GM23338 (cell line): ENCODE data around the gene MTHFSD. TPM values are rescaled to one million over a fixed set of nuclear protein-coding genes. Genes with fewer than 3 reads are reported as not detected.

ENCODE experiments used
- ATAC-seq: fragments of 200-7000 bp; cut with Tn5 transposase; 3 replicates; pipeline ENCODE4 v1.9.1; 2020
- DNase-seq: peaks from one replicate; pipeline ENCODE4 v3.0.0-alpha.2; 2015; ENCODE audit warnings: low spot score
- H2AFZ ChIP-seq: fragments of 200-600 bp; sonication (generic); 2 replicates; pipeline ENCODE4 v1.8.0; 2016; ENCODE audit warnings: antibody characterized with exemption, mild to moderate bottlenecking, moderate library complexity
- H3F3A ChIP-seq: fragments of 200-600 bp; sonication (generic); replicated peaks from 2 replicates; pipeline ENCODE4 v1.8.0; 2017; ENCODE audit warnings: antibody characterized with exemption, mixed run types, low read depth
- H3K27ac ChIP-seq: fragments of 200-600 bp; sonication (generic); 2 replicates; pipeline ENCODE4 v1.6.1; 2016; ENCODE audit warnings: low read depth
- H3K27me3 ChIP-seq: fragments of 200-600 bp; sonication (generic); 2 replicates; pipeline ENCODE4 v1.8.0; 2016; ENCODE audit warnings: mild to moderate bottlenecking, mixed run types, moderate library complexity; ENCODE audit not compliant: insufficient read depth
- H3K36me3 ChIP-seq: fragments of 200-600 bp; sonication (generic); 2 replicates; pipeline ENCODE4 v1.8.0; 2016; ENCODE audit warnings: mild to moderate bottlenecking; ENCODE audit not compliant: insufficient read depth
- H3K4me1 ChIP-seq: fragments of 200-600 bp; sonication (generic); 2 replicates; pipeline ENCODE4 v1.8.0; 2016; ENCODE audit warnings: mild to moderate bottlenecking, moderate library complexity; ENCODE audit not compliant: insufficient read depth
- H3K4me2 ChIP-seq: fragments of 200-600 bp; sonication (generic); 2 replicates; pipeline ENCODE4 v1.7.1; 2017; ENCODE audit warnings: mixed run types
- H3K4me3 ChIP-seq: fragments of 200-600 bp; sonication (generic); 2 replicates; pipeline ENCODE4 v1.6.1; 2016; ENCODE audit warnings: mixed run types
- H3K79me2 ChIP-seq: fragments of 200-600 bp; sonication (generic); replicated peaks from 2 replicates; pipeline ENCODE4 v1.8.0; 2017; ENCODE audit warnings: mild to moderate bottlenecking; ENCODE audit not compliant: insufficient read depth
- H3K9me2 ChIP-seq: fragments of 200-600 bp; sonication (generic); 2 replicates; pipeline ENCODE4 v1.8.0; 2017; ENCODE audit not compliant: insufficient read depth
- H4K20me1 ChIP-seq: fragments of 200-600 bp; sonication (generic); replicated peaks from 2 replicates; pipeline ENCODE4 v1.8.0; 2017; ENCODE audit warnings: mild to moderate bottlenecking; ENCODE audit not compliant: insufficient read depth
- H3K27ac Mint-ChIP-seq: 2 replicates; pipeline ENCODE4 v1.8.0; 2020; ENCODE audit warnings: inconsistent platforms, mild to moderate bottlenecking, moderate library complexity, mixed read lengths
- H3K27me3 Mint-ChIP-seq: 3 replicates; pipeline ENCODE4 v1.8.0; 2022; ENCODE audit warnings: low read depth, mild to moderate bottlenecking, moderate library complexity, mixed read lengths, inconsistent platforms; ENCODE audit not compliant: insufficient read depth, poor library complexity
- H3K36me3 Mint-ChIP-seq: 3 replicates; pipeline ENCODE4 v1.8.0; 2021; ENCODE audit warnings: low read depth, mild to moderate bottlenecking, inconsistent platforms, moderate library complexity, mixed read lengths
- H3K4me1 Mint-ChIP-seq: 3 replicates; pipeline ENCODE4 v1.8.0; 2020; ENCODE audit warnings: mild to moderate bottlenecking, inconsistent platforms, mixed read lengths
- H3K4me3 Mint-ChIP-seq: 3 replicates; pipeline ENCODE4 v1.8.0; 2021; ENCODE audit warnings: moderate library complexity, mild to moderate bottlenecking, inconsistent platforms, mixed read lengths
- H3K9me3 Mint-ChIP-seq: 3 replicates; pipeline ENCODE4 v1.8.0; 2020; ENCODE audit warnings: moderate library complexity, mild to moderate bottlenecking, inconsistent platforms, mixed read lengths
- EZH2 ChIP-seq: fragments of 200-600 bp; sonication (generic); IDR thresholded peaks from one replicate; pipeline ENCODE4 v1.8.0; 2017; ENCODE audit warnings: antibody characterized with exemption, mild to moderate bottlenecking, low read depth; ENCODE audit not compliant: unreplicated experiment
- EZH2phosphoT487 ChIP-seq: fragments of 200-600 bp; sonication (generic); IDR thresholded peaks from one replicate; pipeline ENCODE4 v1.8.1; 2018; ENCODE audit warnings: antibody characterized with exemption; ENCODE audit not compliant: unreplicated experiment
- ZNF114 ChIP-seq: fragments of 250-450 bp; sonication (Bioruptor Pico); IDR thresholded peaks from 2 replicates; pipeline ENCODE4 v1.5.0; 2020; ENCODE audit warnings: mild to moderate bottlenecking, moderate library complexity
- ZNF462 ChIP-seq: fragments of 250-450 bp; sonication (Bioruptor Pico); IDR thresholded peaks from 2 replicates; pipeline ENCODE4 v1.5.0; 2020; ENCODE audit warnings: mild to moderate bottlenecking, moderate library complexity
- polyA plus RNA-seq: library from polyadenylated mRNA; unstranded; fragments of >200 nt; fragmentation: Nextera tagmentation; extraction: Ambion mirVana; gene quantifications from 2 replicates; pipeline ENCODE4 v1.2.1, GENCODE V29; 2016
- total RNA-seq: library from RNA; depleted of rRNA; stranded (reverse); fragments of >200 nt; shearing (Covaris generic); gene quantifications from 2 replicates; pipeline ENCODE4 v1.2.3, GENCODE V29; 2014
- TF ChIP-seq, protein P1 (sequence below), 2 experiments: fragments of 200-600 bp in 1 of 2; sonication (generic) in 1 of 2; conservative IDR thresholded peaks; 2 replicates each; pipeline versions ENCODE4 v1.5.1 to v1.6.1; 2016 to 2017; ENCODE audit warnings: antibody characterized with exemption in 2 of 2, low read depth in 2 of 2, mild to moderate bottlenecking in 2 of 2, moderate library complexity in 1 of 2

The MTHFSD gene
- total and polyA plus RNA-seq, 2 experiments from 2014 or later: 7.2 to 8.1 TPM

DNA sequence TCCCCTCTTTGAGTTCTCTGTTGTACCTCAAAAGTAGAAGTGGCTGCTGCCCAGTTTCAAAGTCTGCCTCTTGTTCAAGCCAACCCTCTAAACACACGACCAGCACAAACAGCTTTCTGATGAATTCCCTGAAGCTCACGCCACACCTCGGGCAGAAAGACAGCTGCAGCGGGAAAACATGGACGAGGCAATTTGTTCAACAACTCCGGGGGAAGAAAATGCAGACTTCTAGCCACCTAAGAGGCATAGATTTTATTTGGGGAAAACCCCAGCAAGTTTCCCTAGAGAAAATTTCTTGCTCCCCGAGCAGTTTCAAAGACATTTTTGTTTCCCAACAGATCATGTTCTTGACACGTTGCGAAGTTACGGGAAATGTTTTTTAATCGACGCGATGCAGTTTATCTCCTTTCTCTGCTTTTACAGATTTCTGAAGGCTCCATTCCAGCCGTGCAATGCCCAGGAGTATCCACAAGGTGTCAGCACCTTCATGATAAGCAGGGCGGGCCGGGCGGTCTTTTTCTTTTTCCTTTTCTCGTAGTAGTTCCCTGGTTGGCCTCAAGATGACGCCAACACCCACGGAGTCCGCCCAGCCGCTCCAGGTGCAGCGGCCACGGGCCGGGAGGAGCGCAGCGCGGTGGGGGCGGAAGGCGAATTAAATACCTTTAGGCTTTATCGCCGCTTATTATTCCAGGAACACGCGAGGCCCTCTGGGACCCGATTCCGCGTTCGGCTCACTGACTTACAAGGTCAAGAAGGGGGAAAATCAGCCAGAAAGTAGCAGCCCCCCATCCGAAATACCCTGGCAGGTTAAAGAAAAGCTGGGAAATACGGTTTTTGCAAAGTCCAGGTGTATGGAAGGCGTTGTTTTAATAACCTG lies 8.7 kb upstream of the MTHFSD start:
- Histone ChIP-seq H3K27ac (no peak overlapping the region), H3K36me3 (no peaks in the 10 kb centered on the region), H3K4me2 (peak overlapping the region; percentile 80), H3K9me2 (no peaks in the 10 kb centered on the region), H3K4me3 (peak overlapping the region; percentile 53), H3F3A (peaks cover 7% of the 10 kb centered on the region), H2AFZ (peak overlapping the region; percentile 80), H3K4me1 (peaks cover 26% of the 10 kb centered on the region), H4K20me1 (peaks cover 11% of the 10 kb centered on the region; the same call in 1 of the 2 replicates), H3K79me2 (no peaks in the 10 kb centered on the region), H3K27me3 (peaks cover 62% of the 10 kb centered on the region)
- Mint-ChIP-seq H3K36me3 (no peaks in the 10 kb centered on the region), H3K9me3 (peaks cover under 1% of the 10 kb centered on the region; the same call in 1 of the 3 replicates), H3K4me1 (peaks cover 30% of the 10 kb centered on the region), H3K27me3 (peaks cover 60% of the 10 kb centered on the region), H3K27ac (no peak overlapping the region), H3K4me3 (peak overlapping the region; percentile 64)
- ATAC-seq: peak; percentile 11
- peak; percentile 96 for DNase-seq
- TF ChIP-seq, protein P1, sequence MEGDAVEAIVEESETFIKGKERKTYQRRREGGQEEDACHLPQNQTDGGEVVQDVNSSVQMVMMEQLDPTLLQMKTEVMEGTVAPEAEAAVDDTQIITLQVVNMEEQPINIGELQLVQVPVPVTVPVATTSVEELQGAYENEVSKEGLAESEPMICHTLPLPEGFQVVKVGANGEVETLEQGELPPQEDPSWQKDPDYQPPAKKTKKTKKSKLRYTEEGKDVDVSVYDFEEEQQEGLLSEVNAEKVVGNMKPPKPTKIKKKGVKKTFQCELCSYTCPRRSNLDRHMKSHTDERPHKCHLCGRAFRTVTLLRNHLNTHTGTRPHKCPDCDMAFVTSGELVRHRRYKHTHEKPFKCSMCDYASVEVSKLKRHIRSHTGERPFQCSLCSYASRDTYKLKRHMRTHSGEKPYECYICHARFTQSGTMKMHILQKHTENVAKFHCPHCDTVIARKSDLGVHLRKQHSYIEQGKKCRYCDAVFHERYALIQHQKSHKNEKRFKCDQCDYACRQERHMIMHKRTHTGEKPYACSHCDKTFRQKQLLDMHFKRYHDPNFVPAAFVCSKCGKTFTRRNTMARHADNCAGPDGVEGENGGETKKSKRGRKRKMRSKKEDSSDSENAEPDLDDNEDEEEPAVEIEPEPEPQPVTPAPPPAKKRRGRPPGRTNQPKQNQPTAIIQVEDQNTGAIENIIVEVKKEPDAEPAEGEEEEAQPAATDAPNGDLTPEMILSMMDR (conservative IDR thresholded peaks at IDR 0.05; ENCODE audit: low read depth in 2 of 2): peak; percentile 98 to 99
- TF ChIP-seq EZH2: peak; percentile 53
- no peak for TF ChIP-seq ZNF114 (CRISPR knock-in tag)

DNA sequence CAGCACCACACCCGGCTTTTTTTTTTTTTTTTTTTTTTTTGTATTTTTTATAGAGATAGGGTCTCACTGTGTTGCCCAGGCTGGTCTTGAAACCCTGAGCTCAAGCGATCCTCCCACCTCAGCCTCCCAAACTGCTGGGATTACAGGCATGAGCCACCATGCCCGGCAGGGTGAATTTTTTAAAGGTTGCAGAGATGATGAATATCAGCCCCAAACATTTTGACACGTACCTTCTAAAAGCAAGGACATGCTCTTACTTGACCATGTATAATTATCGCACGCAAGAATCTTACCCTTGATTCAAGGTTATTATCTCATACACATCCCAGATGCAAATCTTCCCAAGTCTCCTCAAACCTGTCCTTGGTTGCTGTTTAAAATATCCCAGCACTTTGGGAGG lies 7.3 kb upstream of the MTHFSD start:
- ATAC-seq (no peak), DNase-seq (no peak)
- H3K36me3 Mint-ChIP-seq: no peaks in the 10 kb centered on the region
- no peak overlapping the region for H3K4me2 ChIP-seq
- H3K36me3 ChIP-seq: no peaks in the 10 kb centered on the region
- no peak for TF ChIP-seq ZNF462 (CRISPR knock-in tag)
- no peak for TF ChIP-seq EZH2phosphoT487
- H3K27me3 ChIP-seq: peaks cover 48% of the 10 kb centered on the region
- H3K4me3 ChIP-seq: no peak overlapping the region
- H3K4me3 Mint-ChIP-seq: no peak overlapping the region
- no peak overlapping the region for H3K27ac Mint-ChIP-seq
- H3F3A ChIP-seq: peaks cover 7% of the 10 kb centered on the region
- no peaks in the 10 kb centered on the region for H3K9me2 ChIP-seq
- no peak overlapping the region for H3K27ac ChIP-seq
- peaks cover 51% of the 10 kb centered on the region for H3K27me3 Mint-ChIP-seq
- H3K4me1 Mint-ChIP-seq: peaks cover 29% of the 10 kb centered on the region
- peaks cover 25% of the 10 kb centered on the region for H3K4me1 ChIP-seq
- H3K79me2 ChIP-seq: no peaks in the 10 kb centered on the region
- no peaks in the 10 kb centered on the region for H3K9me3 Mint-ChIP-seq
- peaks cover 11% of the 10 kb centered on the region; the same call in 1 of the 2 replicates for H4K20me1 ChIP-seq
- no peak overlapping the region for H2AFZ ChIP-seq
